Measurements from ENCODE around the gene SESTD1. TPM values are rescaled to one million over a fixed set of nuclear protein-coding genes. Genes with fewer than 3 reads are reported as not detected.
"Not testable (repeated sequence)": the region's sequence is repeated elsewhere in the genome, so short reads cannot be mapped to it uniquely, and the experiment has no call there.

SESTD1 gene
- total RNA-seq, 1 experiment from 2014 or later, result 26.6 TPM

GRCh38 chr2:179059026-179059700, 205.5 kb downstream of the SESTD1 start (continued):
- no peak for TF ChIP-seq CTCF (IDR thresholded peaks at IDR 0.05 in 2 of 3, conservative IDR thresholded peaks at IDR 0.05 in 1 of 3; ENCODE audit: borderline replicate concordance in 1 of 3, insufficient read depth in 1 of 3, low read depth in 2 of 3, low read length in 2 of 3)

- Histone ChIP-seq H3K4me1 (ENCODE audit: control insufficient read depth in 1 of 2, insufficient read depth in 2 of 2, low read length in 2 of 2) (peaks cover 6 to 7% of the 10 kb centered on the region in 2 experiments), H3K27me3 (ENCODE audit: insufficient read depth, low read length) (no peaks in the 10 kb centered on the region), H2AFZ (ENCODE audit: low read depth, low read length, poor library complexity, severe bottlenecking) (no peak overlapping the region), H4K20me1 (ENCODE audit: insufficient read depth) (no peaks in the 10 kb centered on the region), H3K79me2 (ENCODE audit: insufficient read depth, low read length) (no peaks in the 10 kb centered on the region), H3K27ac (ENCODE audit: low read depth, low read length) (no peak overlapping the region), H3K4me2 (ENCODE audit: low read length) (no peak overlapping the region), H3K9me3 (ENCODE audit: control insufficient read depth in 1 of 2, insufficient read depth in 1 of 2, low read depth in 1 of 2, low read length in 2 of 2) (no peaks in the 10 kb centered on the region), H3K9me2 (ENCODE audit: insufficient read depth) (no peaks in the 10 kb centered on the region), H3K9ac (ENCODE audit: low read length) (no peak overlapping the region), H3K36me3 (ENCODE audit: control insufficient read depth in 1 of 2, insufficient read depth in 2 of 2, low read length in 2 of 2) (no peaks in the 10 kb centered on the region), H3K4me3 (replicated peaks in 1 of 2; ENCODE audit: low read depth in 1 of 2, low read length in 2 of 2) (no peak overlapping the region)
- ChIA-PET CTCF (no interaction called here), POLR2A (no interaction called here), RAD21 (ENCODE audit: low non-redundant PET in 1 of 2, low total read pairs in 2 of 2, uncharacterized antibody in 2 of 2, unreplicated experiment in 2 of 2) (no interaction called here)
- BruUV-seq (replicated peaks), result no TSS peak
- no peak for DNase-seq (ENCODE audit: low read depth, low spot score)
- intact Hi-C loops (cut with micrococcal nuclease), result no loop called here
- ATAC-seq, result no peak
- TF ChIP-seq EZH2 (IDR thresholded peaks at IDR 0.05), result no peak
Observed at GRCh38 chr2:179057737-179058136, 206.9 kb downstream of the SESTD1 start.

GRCh38 chr2:179053568-179053967, 211.1 kb downstream of the SESTD1 start:
- H3K27ac ChIP-seq (ENCODE audit: low read depth, low read length); H3K9me3 ChIP-seq (ENCODE audit: control insufficient read depth in 1 of 2, insufficient read depth in 1 of 2, low read depth in 1 of 2, low read length in 2 of 2); CTCF ChIA-PET; ATAC-seq; POLR2A ChIA-PET; DNase-seq (ENCODE audit: low read depth, low spot score); H3K79me2 ChIP-seq (ENCODE audit: insufficient read depth, low read length); H3K27me3 ChIP-seq (ENCODE audit: insufficient read depth, low read length); H3K36me3 ChIP-seq (ENCODE audit: control insufficient read depth in 1 of 2, insufficient read depth in 2 of 2, low read length in 2 of 2); RAD21 ChIA-PET (ENCODE audit: low non-redundant PET in 1 of 2, low total read pairs in 2 of 2, uncharacterized antibody in 2 of 2, unreplicated experiment in 2 of 2); H3K4me1 ChIP-seq (ENCODE audit: control insufficient read depth in 1 of 2, insufficient read depth in 2 of 2, low read length in 2 of 2); H3K4me3 ChIP-seq (replicated peaks in 1 of 2; ENCODE audit: low read depth in 1 of 2, low read length in 2 of 2); H3K9me2 ChIP-seq (ENCODE audit: insufficient read depth); intact Hi-C loops (cut with micrococcal nuclease); H3K4me2 ChIP-seq (ENCODE audit: low read length); BruUV-seq (replicated peaks); H4K20me1 ChIP-seq (ENCODE audit: insufficient read depth); H3K9ac ChIP-seq (ENCODE audit: low read length); H2AFZ ChIP-seq (ENCODE audit: low read depth, low read length, poor library complexity, severe bottlenecking): not testable (repeated sequence)

Other genes starting within 250 kb of the SESTD1 start
- 0.30 TPM for gene CCDC141, start 214.7 kb downstream of the SESTD1 start, total RNA-seq (2021; ENCODE audit: unreplicated experiment)

Data from HCT116 (cell line).